ENCODE data around the gene GNG12. TPM values are rescaled to one million over a fixed set of nuclear protein-coding genes. Genes with fewer than 3 reads are reported as not detected.

GNG12 gene
- total and polyA plus RNA-seq, 9 of the 15 experiments (the other 6 are each of a cell fraction or from before 2014, with no cell fraction given): 2.6 to 6.0 (median 4.1) TPM

- peak; percentile 47 for TF ChIP-seq TEAD4 (IDR thresholded peaks at IDR 0.05; ENCODE audit: low read length)
- TF ChIP-seq TEAD4 (CRISPR knock-in tag; IDR thresholded peaks at IDR 0.05; ENCODE audit: borderline replicate concordance): no peak
- TF ChIP-seq DDX20 (tag; IDR thresholded peaks at IDR 0.05; ENCODE audit: low read depth): no peak
- TF ChIP-seq ZNF507 (tag; conservative IDR thresholded peaks at IDR 0.05): no peak
- no peak for TF ChIP-seq BDP1 (IDR thresholded peaks at IDR 0.05; ENCODE audit: insufficient read depth, insufficient read length)
- TF ChIP-seq ZBTB17 (CRISPR knock-in tag; IDR thresholded peaks at IDR 0.05): 0 out of 2 replicates have a peak, but pooled peaks have one; percentile 28
- TF ChIP-seq OTX1 (CRISPR knock-in tag; IDR thresholded peaks at IDR 0.05): no peak
- TF ChIP-seq ZNF695 (CRISPR knock-in tag; IDR thresholded peaks at IDR 0.05): no peak
- peak; percentile 73 for TF ChIP-seq CBFA2T3 (IDR thresholded peaks at IDR 0.05)
- TF ChIP-seq ZC3H11A (IDR thresholded peaks at IDR 0.05; ENCODE audit: low read depth, low read length): no peak
- no peak for TF ChIP-seq KLF6 (CRISPR knock-in tag; IDR thresholded peaks at IDR 0.05; ENCODE audit: borderline replicate concordance)
- no peak for TF ChIP-seq RBM34 (IDR thresholded peaks at IDR 0.05; ENCODE audit: borderline replicate concordance, insufficient read depth, low read length)
- no peak for TF ChIP-seq EHMT2 (IDR thresholded peaks at IDR 0.05)
- TF ChIP-seq, protein P1, sequence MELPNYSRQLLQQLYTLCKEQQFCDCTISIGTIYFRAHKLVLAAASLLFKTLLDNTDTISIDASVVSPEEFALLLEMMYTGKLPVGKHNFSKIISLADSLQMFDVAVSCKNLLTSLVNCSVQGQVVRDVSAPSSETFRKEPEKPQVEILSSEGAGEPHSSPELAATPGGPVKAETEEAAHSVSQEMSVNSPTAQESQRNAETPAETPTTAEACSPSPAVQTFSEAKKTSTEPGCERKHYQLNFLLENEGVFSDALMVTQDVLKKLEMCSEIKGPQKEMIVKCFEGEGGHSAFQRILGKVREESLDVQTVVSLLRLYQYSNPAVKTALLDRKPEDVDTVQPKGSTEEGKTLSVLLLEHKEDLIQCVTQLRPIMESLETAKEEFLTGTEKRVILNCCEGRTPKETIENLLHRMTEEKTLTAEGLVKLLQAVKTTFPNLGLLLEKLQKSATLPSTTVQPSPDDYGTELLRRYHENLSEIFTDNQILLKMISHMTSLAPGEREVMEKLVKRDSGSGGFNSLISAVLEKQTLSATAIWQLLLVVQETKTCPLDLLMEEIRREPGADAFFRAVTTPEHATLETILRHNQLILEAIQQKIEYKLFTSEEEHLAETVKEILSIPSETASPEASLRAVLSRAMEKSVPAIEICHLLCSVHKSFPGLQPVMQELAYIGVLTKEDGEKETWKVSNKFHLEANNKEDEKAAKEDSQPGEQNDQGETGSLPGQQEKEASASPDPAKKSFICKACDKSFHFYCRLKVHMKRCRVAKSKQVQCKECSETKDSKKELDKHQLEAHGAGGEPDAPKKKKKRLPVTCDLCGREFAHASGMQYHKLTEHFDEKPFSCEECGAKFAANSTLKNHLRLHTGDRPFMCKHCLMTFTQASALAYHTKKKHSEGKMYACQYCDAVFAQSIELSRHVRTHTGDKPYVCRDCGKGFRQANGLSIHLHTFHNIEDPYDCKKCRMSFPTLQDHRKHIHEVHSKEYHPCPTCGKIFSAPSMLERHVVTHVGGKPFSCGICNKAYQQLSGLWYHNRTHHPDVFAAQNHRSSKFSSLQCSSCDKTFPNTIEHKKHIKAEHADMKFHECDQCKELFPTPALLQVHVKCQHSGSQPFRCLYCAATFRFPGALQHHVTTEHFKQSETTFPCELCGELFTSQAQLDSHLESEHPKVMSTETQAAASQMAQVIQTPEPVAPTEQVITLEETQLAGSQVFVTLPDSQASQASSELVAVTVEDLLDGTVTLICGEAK (IDR thresholded peaks at IDR 0.05): no peak
- TF ChIP-seq, protein P1 (CRISPR knock-in tag; IDR thresholded peaks at IDR 0.05): no peak
- TF ChIP-seq ZNF12 (CRISPR knock-in tag; IDR thresholded peaks at IDR 0.05): no peak
- no peak for TF ChIP-seq MTF1 (CRISPR knock-in tag; IDR thresholded peaks at IDR 0.05; ENCODE audit: borderline replicate concordance)
- TF ChIP-seq ARID2 (IDR thresholded peaks at IDR 0.05): no peak
- TF ChIP-seq, protein P2, sequence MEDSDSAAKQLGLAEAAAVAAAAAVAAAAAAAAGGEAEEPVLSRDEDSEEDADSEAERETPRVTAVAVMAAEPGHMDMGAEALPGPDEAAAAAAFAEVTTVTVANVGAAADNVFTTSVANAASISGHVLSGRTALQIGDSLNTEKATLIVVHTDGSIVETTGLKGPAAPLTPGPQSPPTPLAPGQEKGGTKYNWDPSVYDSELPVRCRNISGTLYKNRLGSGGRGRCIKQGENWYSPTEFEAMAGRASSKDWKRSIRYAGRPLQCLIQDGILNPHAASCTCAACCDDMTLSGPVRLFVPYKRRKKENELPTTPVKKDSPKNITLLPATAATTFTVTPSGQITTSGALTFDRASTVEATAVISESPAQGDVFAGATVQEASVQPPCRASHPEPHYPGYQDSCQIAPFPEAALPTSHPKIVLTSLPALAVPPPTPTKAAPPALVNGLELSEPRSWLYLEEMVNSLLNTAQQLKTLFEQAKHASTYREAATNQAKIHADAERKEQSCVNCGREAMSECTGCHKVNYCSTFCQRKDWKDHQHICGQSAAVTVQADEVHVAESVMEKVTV (CRISPR knock-in tag; IDR thresholded peaks at IDR 0.05): no peak
- 0 out of 4 replicates have a peak, but pooled peaks of 1 of the 2 experiments have one; percentile 17 for TF ChIP-seq TBL1XR1 (IDR thresholded peaks at IDR 0.05; ENCODE audit: low read length in 2 of 2)
Measured at GRCh38 chr1:67689267-67690017, 143.8 kb downstream of the GNG12 start (continued).

All from K562 (cell line).